Measurements from ENCODE around the gene RAB11FIP4.

Gene RAB11FIP4

GRCh38 chr17:31472137-31472536 is 80.7 kb downstream of the RAB11FIP4 start:
- no peak overlapping the region for H3K27ac Mint-ChIP-seq
- H3K4me3 Mint-ChIP-seq: no peak overlapping the region
- H3K4me1 Mint-ChIP-seq: peaks cover 27% of the 10 kb centered on the region
- H3K9me3 Mint-ChIP-seq: no peaks in the 10 kb centered on the region
- no peaks in the 10 kb centered on the region for H3K27me3 Mint-ChIP-seq
- no peaks in the 10 kb centered on the region for H3K36me3 Mint-ChIP-seq

DNA sequence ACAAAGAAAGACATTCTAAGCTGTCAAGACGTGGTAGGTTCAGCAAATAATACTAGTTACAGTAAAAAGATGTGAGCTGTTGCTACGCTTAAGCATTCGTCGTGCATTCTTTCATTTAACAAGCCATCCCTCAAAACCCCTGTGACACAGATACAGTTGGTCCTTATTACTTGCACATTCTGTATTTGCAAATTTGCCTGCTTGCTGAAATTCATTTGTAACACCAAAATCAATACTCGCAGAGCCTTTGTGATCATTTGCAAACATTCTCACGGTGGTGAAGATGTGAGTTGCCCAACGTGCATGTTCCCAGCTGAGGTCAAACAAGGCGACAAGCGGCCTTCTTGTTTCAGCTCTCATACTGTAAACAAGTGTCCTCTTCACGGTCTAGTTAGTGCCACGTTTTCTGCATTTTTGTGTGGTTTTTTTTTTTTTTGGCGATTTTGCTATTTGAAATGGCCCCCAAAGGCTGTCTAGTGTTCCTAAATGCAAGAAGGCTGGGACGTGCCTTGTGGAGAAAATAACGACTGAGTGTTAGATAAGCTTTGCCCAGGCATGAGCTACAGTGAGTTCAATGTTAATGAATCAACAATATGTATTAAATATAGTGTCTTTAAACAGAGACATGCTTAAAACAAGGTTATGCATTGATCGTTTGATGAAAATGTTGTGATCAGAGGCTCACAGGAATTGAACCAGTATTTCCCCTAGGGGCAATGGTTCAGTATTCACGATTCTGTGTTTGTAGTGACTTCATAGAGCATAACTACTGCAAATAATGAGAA is 84.1 kb downstream of the RAB11FIP4 start:
- H3K4me3 Mint-ChIP-seq: no peak overlapping the region
- no peaks in the 10 kb centered on the region for H3K36me3 Mint-ChIP-seq
- H3K27me3 Mint-ChIP-seq: no peaks in the 10 kb centered on the region
- H3K27ac Mint-ChIP-seq: no peak overlapping the region
- peaks cover 7% of the 10 kb centered on the region for H3K4me1 Mint-ChIP-seq
- no peaks in the 10 kb centered on the region for H3K9me3 Mint-ChIP-seq

DNA sequence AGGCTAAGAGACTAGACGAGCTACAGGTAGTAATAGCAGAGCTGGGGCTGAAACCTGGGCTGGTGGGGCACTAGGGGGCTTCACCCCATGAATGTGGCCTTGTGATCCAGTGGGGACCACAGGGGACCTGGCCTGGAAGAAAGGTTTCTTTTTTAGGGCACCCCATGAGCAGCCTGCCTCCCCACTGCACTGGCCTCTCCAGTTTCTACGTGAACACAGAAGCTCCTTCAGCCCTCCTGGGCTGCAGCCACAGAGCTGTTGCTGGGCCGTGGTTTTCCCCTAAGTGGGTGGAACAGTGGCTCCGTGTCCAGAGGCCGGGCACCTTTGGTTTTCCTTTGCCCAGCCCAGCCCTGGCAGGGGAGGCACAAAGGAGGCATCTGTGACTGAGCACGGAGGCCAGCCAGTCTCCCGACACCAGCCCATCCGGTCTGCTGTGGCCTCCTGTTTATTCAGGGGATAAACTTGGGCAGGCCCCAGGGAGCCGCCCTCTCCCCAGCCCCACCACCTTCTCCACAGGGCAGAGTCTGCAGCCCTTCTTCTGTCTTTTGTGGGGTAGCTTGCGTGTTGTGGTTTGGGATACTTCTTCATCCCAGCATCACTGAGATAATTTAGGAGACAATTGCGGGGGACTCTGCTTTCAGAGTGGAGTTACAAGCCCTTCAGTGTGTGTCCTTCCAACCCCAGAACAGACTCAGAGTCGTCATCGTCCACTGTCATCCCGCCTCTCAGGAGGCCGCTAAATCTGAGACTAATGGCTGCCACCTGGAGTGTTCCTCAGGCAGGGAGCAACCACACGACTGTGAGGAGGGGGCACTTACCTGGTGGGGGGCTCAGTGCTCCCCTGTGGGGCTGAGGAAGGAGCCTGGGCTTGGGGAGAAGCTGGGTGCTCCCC is 85.3 kb downstream of the RAB11FIP4 start:
- no peaks in the 10 kb centered on the region for H3K36me3 Mint-ChIP-seq
- H3K27ac Mint-ChIP-seq: no peak overlapping the region
- H3K4me1 Mint-ChIP-seq: no peaks in the 10 kb centered on the region
- no peak overlapping the region for H3K4me3 Mint-ChIP-seq
- H3K27me3 Mint-ChIP-seq: no peaks in the 10 kb centered on the region
- H3K9me3 Mint-ChIP-seq: no peaks in the 10 kb centered on the region

- no peak overlapping the region for H3K4me3 Mint-ChIP-seq
- H3K36me3 Mint-ChIP-seq: no peaks in the 10 kb centered on the region
- no peaks in the 10 kb centered on the region for H3K9me3 Mint-ChIP-seq
- no peaks in the 10 kb centered on the region for H3K27me3 Mint-ChIP-seq
- no peaks in the 10 kb centered on the region for H3K4me1 Mint-ChIP-seq
- H3K27ac Mint-ChIP-seq: peak overlapping the region; percentile 17
These were observed 86.1 kb downstream of the RAB11FIP4 start for GRCh38 chr17:31477417-31478055.

DNA sequence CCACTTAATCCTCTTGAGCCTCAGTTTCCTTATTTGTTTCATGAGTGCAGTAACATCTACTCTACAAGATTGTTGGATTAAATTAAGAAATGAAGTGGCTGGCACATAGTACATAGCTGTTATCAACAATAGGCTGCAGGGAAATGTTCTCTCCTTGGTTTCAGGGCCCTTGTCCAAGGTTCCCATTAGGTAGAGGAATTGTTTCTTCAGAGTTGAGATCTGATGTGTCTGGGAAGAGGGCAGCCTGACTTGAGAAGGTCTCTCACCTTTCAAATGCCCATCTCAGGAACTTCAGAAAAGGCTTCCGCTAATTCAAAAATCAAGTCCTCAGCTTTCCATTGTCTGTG is 87.6 kb downstream of the RAB11FIP4 start:
- no peaks in the 10 kb centered on the region for H3K4me1 Mint-ChIP-seq
- H3K27ac Mint-ChIP-seq: no peak overlapping the region
- no peaks in the 10 kb centered on the region for H3K27me3 Mint-ChIP-seq
- H3K36me3 Mint-ChIP-seq: no peaks in the 10 kb centered on the region
- H3K4me3 Mint-ChIP-seq: no peak overlapping the region
- no peaks in the 10 kb centered on the region for H3K9me3 Mint-ChIP-seq

DNA sequence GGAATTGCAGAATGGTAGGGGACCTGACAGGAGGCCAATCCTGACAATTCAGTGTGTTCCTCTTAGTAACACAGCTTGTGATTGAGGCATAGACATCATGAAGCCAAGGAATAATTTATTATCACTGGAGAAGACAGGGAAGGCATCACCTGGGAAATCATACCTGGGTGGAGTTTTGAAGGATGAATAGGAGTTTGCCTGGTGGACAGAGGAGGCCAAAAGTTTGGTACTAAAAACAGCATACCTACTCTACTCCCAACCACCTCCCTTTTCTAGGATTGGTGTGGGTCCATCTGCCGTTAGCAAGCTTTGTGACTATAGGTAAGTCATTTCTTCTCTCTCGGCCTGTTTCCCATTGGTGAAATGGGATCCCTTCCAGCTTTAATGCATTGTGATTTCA is 88.0 kb downstream of the RAB11FIP4 start:
- H3K27me3 Mint-ChIP-seq: no peaks in the 10 kb centered on the region
- H3K36me3 Mint-ChIP-seq: no peaks in the 10 kb centered on the region
- no peaks in the 10 kb centered on the region for H3K4me1 Mint-ChIP-seq
- no peaks in the 10 kb centered on the region for H3K9me3 Mint-ChIP-seq
- no peak overlapping the region for H3K27ac Mint-ChIP-seq
- H3K4me3 Mint-ChIP-seq: no peak overlapping the region

DNA sequence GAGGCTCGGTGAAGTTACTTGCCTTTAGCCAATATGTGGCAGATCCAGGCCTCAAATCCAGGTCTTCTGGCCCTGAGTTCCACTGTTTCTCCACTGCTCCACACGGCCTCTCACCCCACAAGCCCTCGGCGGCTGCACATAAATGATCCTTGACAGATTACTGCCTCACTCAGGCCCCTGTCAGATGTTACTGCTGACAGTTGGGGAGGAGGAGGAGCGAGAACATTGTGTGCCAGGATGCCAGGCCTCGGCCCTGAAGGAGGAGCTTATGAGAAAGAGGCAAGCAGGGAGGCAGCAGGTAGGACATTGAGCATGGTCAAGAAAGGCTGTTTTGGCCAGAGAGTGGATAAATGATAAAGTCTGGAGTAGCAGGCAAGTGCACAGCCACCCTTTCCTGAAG is 88.6 kb downstream of the RAB11FIP4 start:
- Mint-ChIP-seq H3K27me3 (no peaks in the 10 kb centered on the region), H3K36me3 (no peaks in the 10 kb centered on the region), H3K27ac (no peak overlapping the region), H3K9me3 (no peaks in the 10 kb centered on the region), H3K4me3 (no peak overlapping the region), H3K4me1 (no peaks in the 10 kb centered on the region)

DNA sequence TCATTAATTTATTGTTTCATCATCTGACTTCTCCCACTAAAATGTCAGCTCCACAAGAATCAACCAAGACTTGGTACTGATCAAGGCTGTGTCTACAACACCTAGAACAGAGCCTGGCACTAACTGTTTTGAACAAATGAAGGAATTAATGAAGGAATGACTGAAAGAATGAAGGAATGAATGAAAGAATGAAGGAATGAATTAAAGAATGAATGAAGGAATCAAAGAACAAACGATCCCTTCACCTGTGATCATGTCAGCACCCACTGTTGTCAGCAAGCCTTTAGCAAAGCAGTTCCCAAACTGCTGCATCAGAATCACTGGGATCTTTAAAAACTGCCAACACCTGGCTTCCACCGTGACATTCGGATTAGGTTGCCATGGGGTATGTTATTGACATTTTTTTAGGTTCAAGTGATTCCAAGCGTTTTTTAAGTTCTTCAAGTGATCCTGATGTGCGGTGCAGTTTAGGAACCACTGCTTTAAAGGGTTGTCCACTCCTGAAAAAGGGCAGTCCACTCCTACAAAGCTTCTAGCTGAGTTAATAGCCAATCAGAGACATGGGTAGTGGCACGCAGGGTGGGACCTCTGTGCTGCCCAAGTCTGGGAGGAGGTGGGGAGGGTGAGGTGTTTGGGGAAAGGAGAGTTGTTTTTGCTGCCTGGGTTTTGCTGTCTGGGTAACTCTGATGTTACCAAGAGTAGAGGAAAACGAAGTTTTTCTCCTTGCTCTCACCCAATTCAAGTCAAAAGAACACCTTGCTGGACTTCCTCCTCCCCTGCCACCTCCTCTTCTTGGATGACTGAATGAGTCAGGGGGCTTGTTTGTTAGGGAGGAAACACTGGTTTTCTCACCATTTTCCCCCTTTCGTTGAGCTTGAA is 89.7 kb downstream of the RAB11FIP4 start:
- Mint-ChIP-seq H3K27ac (no peak overlapping the region), H3K9me3 (no peaks in the 10 kb centered on the region), H3K4me1 (no peaks in the 10 kb centered on the region), H3K27me3 (no peaks in the 10 kb centered on the region), H3K36me3 (no peaks in the 10 kb centered on the region), H3K4me3 (no peak overlapping the region)

- H3K27ac Mint-ChIP-seq: no peak overlapping the region
- no peaks in the 10 kb centered on the region for H3K36me3 Mint-ChIP-seq
- no peaks in the 10 kb centered on the region for H3K9me3 Mint-ChIP-seq
- H3K4me3 Mint-ChIP-seq: no peak overlapping the region
- no peaks in the 10 kb centered on the region for H3K27me3 Mint-ChIP-seq
- peaks cover under 1% of the 10 kb centered on the region for H3K4me1 Mint-ChIP-seq
These were observed 90.3 kb downstream of the RAB11FIP4 start for GRCh38 chr17:31481783-31482081.

- no peaks in the 10 kb centered on the region for H3K36me3 Mint-ChIP-seq
- H3K27ac Mint-ChIP-seq: no peak overlapping the region
- H3K4me3 Mint-ChIP-seq: no peak overlapping the region
- H3K9me3 Mint-ChIP-seq: no peaks in the 10 kb centered on the region
- no peaks in the 10 kb centered on the region for H3K27me3 Mint-ChIP-seq
- peaks cover 20% of the 10 kb centered on the region for H3K4me1 Mint-ChIP-seq
These were observed 93.3 kb downstream of the RAB11FIP4 start for GRCh38 chr17:31484821-31485220.

DNA sequence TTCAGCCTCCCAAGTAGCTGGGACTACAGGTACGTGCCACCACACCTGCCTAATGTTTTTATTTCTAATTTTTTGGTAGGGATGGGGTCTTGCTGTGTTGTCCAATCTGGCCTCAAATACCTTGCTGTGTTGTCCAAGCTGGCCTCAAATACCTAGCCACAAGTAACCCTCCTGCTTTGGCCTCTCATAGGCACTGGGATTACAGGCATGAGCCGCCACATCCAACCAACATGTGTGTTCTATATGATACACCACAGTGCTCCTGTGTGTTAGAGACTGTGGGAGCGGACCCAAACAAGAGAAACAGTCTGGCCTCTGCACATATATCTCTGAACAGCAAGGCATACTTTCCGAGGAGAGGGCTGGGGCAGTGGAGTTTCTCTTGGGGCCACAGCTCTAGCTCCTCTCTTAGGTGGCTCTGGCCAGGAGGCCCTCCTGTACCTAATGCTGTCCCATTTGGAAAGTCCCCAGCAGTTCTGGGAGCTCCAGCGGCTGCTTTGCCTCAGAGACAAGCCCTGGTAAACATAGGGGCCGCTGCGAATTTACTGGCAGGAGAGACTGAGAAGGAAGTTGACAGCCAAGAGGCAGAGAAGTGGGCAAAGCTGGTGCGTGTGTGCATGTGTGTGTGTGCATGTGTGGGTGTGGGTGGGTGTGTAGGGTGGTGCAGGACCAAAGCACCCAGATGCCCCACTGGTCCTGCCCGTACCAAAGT is 95.0 kb downstream of the RAB11FIP4 start:
- Mint-ChIP-seq H3K36me3 (no peaks in the 10 kb centered on the region), H3K27me3 (no peaks in the 10 kb centered on the region), H3K4me3 (peak overlapping the region; percentile 88), H3K27ac (no peak overlapping the region), H3K4me1 (peaks cover 37% of the 10 kb centered on the region), H3K9me3 (no peaks in the 10 kb centered on the region)

DNA sequence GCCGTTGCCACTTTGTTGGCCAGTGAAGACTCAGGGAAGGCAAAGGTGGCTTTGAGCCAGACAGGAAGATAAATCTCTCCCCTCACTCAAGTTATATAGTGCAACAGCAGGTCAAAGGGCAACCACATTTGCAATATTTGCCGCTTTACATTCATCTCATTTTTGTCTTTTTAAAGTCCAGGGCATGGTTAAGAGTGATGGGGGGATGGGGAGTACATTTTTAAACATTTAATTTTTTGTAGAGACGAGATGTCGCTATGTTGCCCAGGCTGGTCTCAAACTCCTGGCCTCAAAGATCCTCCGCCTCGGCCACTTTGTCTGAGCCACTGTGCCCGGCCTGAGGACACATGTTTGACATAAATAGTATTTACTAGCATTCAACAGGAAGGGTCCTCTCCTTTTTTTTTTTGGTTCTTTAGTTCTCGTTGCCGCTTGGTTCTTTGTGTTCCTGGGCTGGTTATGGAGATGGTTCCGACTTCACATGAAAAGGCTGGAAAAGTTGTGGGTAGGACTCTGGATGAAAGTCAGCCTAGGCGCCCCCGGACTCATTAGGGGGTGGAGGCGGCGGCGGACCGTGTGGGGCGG is 95.7 kb downstream of the RAB11FIP4 start:
- Mint-ChIP-seq H3K9me3 (no peaks in the 10 kb centered on the region), H3K4me3 (peak overlapping the region; percentile 88), H3K4me1 (peaks cover 43% of the 10 kb centered on the region), H3K27me3 (no peaks in the 10 kb centered on the region), H3K27ac (peak overlapping the region; percentile 71), H3K36me3 (no peaks in the 10 kb centered on the region)

DNA sequence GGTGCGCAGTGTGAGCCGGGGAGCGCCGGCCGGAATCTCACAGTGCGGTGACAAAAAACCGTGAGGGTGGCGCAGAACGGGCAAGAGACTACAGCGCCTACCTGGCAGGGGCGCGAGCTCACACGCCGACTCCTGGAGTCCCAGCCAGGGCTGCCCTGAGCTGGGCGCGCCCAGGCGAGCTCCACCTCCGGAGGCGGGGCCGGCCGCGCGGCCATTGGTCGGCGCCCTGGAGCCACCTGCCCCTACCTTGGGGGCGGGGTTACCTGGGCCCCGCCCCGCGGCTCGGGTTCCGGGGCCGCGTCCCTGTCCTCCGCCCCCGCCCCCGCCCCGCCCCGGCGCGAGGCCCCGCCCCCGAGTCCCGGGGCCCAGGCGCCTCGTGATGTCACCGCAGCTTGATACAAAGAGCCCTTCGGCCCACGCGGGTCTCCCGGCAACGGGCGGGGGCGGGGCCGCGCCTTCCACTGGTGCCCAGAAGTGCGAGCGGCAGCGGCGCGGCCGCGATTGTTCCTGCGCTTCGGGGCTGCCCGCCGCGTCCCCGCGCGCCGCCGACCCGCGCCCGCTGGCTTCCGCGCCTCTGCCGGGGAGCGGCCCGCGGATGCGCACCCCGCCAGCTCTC is 96.3 kb downstream of the RAB11FIP4 start:
- Mint-ChIP-seq H3K4me3 (peak overlapping the region; percentile 88), H3K36me3 (no peaks in the 10 kb centered on the region), H3K27ac (peak overlapping the region; percentile 71), H3K27me3 (no peaks in the 10 kb centered on the region), H3K9me3 (no peaks in the 10 kb centered on the region), H3K4me1 (peaks cover 49% of the 10 kb centered on the region)

GRCh38 chr17:31488264-31488981 is 96.9 kb downstream of the RAB11FIP4 start:
- Mint-ChIP-seq H3K4me1 (peaks cover 56% of the 10 kb centered on the region), H3K27ac (peak overlapping the region; percentile 90), H3K4me3 (peak overlapping the region; percentile 91), H3K9me3 (no peaks in the 10 kb centered on the region), H3K36me3 (peaks cover 2% of the 10 kb centered on the region), H3K27me3 (no peaks in the 10 kb centered on the region)
